ENCODE data around the gene SPEF1. TPM values are rescaled to one million over a fixed set of nuclear protein-coding genes. Genes with fewer than 3 reads are reported as not detected.

Gene SPEF1
- total and polyA plus RNA-seq, 2 of the 13 experiments (the other 11 are each of a cell fraction or from before 2014, with no cell fraction given): 0.11 to 0.27 TPM

GRCh38 chr20:3757268-3757667 is 24.0 kb downstream of the SPEF1 start:
- POLR2A ChIA-PET: interaction anchor here (1.6 kb wide), 1 partner anchor 10 kb away, joined by 10 read pairs; the partner anchor contains the start of gene ADISSP
- in situ Hi-C loops (cut with HindIII; ENCODE audit: extremely low pct_ligation_motif_present, low pct_unique_long_range_greater_than_20kb) (no loop called here), intact Hi-C loops (cut with micrococcal nuclease; ENCODE audit: unreplicated experiment) (no loop called here)
- no peak overlapping the region for H3K9ac ChIP-seq (ENCODE audit: insufficient read depth, low read depth, low read length)
- no peaks in the 10 kb centered on the region for H4K20me1 ChIP-seq (ENCODE audit: insufficient read depth, low read length)
- no peak overlapping the region for H2AFZ ChIP-seq (ENCODE audit: low read length)
- H3K27ac ChIP-seq (ENCODE audit: extremely low read length, insufficient read depth, low read length): no peak overlapping the region
- ATAC-seq: no peak
- peaks cover 36 to 43% of the 10 kb centered on the region in 2 experiments; a peak in 4 of 5 replicates for H3K36me3 ChIP-seq (replicated peaks in 1 of 2; ENCODE audit: control insufficient read depth in 1 of 2, insufficient read depth in 2 of 2, low read length in 2 of 2)
- H3K9me3 ChIP-seq (ENCODE audit: low read length): no peaks in the 10 kb centered on the region
- DNase-seq (ENCODE audit: low spot score): no peak
- no peaks in the 10 kb centered on the region for H3K4me1 ChIP-seq (ENCODE audit: insufficient read depth, low read length)
- H3K27me3 ChIP-seq (ENCODE audit: control insufficient read depth in 1 of 2, insufficient read depth in 2 of 2, low read length in 2 of 2): no peaks in the 10 kb centered on the region
- H3K79me2 ChIP-seq (ENCODE audit: insufficient read depth, low read length): peaks cover 2% of the 10 kb centered on the region
- FAIRE-seq: no peak
- TF ChIP-seq ZSCAN22 (CRISPR knock-in tag; IDR thresholded peaks at IDR 0.05) (no peak), ZBTB34 (CRISPR knock-in tag; IDR thresholded peaks at IDR 0.05) (no peak), KAT7 (CRISPR knock-in tag; IDR thresholded peaks at IDR 0.05; ENCODE audit: borderline replicate concordance) (no peak), SP1 (IDR thresholded peaks at IDR 0.05) (no peak), SP1 (CRISPR knock-in tag; IDR thresholded peaks at IDR 0.05) (no peak), ZNF441 (CRISPR knock-in tag; IDR thresholded peaks at IDR 0.05; ENCODE audit: borderline replicate concordance) (no peak), FOXK2 (IDR thresholded peaks at IDR 0.05) (no peak), ZBED4 (CRISPR knock-in tag; IDR thresholded peaks at IDR 0.05; ENCODE audit: borderline replicate concordance) (no peak), ZBTB25 (CRISPR knock-in tag; IDR thresholded peaks at IDR 0.05) (no peak), ZNF724P (CRISPR knock-in tag; IDR thresholded peaks at IDR 0.05; ENCODE audit: borderline replicate concordance) (no peak), ETV5 (CRISPR knock-in tag; IDR thresholded peaks at IDR 0.05; ENCODE audit: borderline replicate concordance) (no peak), ATF1 (CRISPR knock-in tag; IDR thresholded peaks at IDR 0.05) (no peak), ZFY (CRISPR knock-in tag; IDR thresholded peaks at IDR 0.05) (no peak)
- H3K4me2 ChIP-seq (ENCODE audit: low read depth, low read length): no peak overlapping the region
- no TSS peak for BruUV-seq (replicated peaks)
- WGBS (ENCODE audit: low lambda C conversion rate): 95% methylated on average over 2 of the region's 2 CpGs
- no peak overlapping the region for H3K4me3 ChIP-seq (replicated peaks in 1 of 3; ENCODE audit: insufficient read depth in 1 of 3, low read depth in 2 of 3, low read length in 3 of 3)
- CTCF ChIA-PET (ENCODE audit: low intra/inter-chr PET ratio, low total read pairs): no interaction called here
